GM10266 (cell line): ENCODE measurements around the gene MAP6D1.

Experiments used
- DNase-seq: peaks from one replicate; pipeline ENCODE4 v3.0.0; 2012; ENCODE audit errors: extremely low spot score
- TF ChIP-seq, protein P1 (sequence below): IDR thresholded peaks from 2 replicates; pipeline ENCODE4 v1.5.1; 2012; ENCODE audit warnings: mild to moderate bottlenecking, low read depth; ENCODE audit not compliant: control insufficient read depth, insufficient read depth; ENCODE audit errors: missing control alignments

MAP6D1 gene

DNA sequence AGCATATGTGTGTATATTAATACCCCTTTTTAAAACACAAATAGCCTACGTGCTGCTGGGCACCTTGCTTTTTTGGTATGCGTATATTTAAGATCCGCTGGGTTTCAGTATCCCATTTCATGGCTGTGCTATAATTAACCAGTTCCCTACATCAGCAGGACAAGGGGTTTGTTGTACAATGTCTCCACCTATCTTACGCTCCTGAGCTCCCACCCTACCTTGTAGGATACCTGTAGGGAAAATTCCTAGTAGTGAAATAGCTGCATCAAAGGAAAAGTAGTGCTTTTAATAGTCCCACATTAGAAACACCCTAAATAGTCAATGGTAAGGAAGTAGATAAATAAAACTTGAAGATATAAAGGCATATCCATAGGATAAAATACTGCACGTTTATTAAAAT, 1.4 kb downstream of the MAP6D1 start:
- TF ChIP-seq, protein P1, sequence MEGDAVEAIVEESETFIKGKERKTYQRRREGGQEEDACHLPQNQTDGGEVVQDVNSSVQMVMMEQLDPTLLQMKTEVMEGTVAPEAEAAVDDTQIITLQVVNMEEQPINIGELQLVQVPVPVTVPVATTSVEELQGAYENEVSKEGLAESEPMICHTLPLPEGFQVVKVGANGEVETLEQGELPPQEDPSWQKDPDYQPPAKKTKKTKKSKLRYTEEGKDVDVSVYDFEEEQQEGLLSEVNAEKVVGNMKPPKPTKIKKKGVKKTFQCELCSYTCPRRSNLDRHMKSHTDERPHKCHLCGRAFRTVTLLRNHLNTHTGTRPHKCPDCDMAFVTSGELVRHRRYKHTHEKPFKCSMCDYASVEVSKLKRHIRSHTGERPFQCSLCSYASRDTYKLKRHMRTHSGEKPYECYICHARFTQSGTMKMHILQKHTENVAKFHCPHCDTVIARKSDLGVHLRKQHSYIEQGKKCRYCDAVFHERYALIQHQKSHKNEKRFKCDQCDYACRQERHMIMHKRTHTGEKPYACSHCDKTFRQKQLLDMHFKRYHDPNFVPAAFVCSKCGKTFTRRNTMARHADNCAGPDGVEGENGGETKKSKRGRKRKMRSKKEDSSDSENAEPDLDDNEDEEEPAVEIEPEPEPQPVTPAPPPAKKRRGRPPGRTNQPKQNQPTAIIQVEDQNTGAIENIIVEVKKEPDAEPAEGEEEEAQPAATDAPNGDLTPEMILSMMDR = no peak
- no peak for DNase-seq

DNA sequence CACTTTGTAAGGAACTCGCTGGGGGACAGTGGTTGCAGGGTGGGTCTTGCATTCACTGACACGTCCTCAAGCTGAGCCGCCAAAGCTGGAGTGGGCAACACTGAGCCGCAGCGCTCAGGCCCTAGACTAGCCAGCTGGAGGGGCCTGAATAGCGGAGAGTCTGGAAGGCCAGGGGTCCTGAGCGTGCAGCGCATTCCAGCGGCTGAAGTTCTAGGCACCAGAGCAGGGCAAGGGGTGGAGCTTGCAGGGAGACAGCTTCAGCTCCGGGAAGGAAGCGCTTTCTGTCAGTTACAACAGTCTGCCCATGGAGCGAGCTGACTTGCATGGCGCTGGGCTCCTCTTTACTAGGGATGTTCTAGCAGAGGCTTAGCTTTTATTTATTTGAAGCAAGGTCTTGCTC, 2.7 kb downstream of the MAP6D1 start:
- TF ChIP-seq, protein P1 = no peak
- DNase-seq = no peak

DNA sequence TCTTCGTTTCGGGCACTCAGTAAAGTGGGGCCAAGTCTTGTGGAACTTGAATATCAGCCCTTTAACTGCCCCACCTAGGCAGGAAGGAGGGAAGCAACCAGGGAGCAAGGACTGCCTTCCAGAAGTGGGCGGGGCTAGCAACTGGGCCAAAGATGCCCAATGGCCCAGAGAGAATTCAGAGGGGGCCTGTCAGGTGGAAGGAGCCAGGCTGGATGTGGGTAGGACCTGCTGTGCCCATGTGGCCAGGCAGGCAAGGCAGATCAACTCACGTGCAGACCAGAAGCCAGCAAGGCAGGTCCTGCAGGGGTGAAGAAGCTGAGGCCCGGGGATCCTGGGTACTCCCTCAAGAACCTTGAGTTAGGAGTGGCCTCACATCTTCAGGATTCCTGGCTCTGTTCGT, 5.5 kb downstream of the MAP6D1 start:
- DNase-seq = no peak
- TF ChIP-seq, protein P1 = no peak

- TF ChIP-seq, protein P1 = no peak
- no peak for DNase-seq
These were observed 6.4 kb downstream of the MAP6D1 start for GRCh38 chr3:183818706-183819624.

GRCh38 chr3:183818041-183818620, 7.2 kb downstream of the MAP6D1 start:
- TF ChIP-seq, protein P1 = no peak
- no peak for DNase-seq

DNA sequence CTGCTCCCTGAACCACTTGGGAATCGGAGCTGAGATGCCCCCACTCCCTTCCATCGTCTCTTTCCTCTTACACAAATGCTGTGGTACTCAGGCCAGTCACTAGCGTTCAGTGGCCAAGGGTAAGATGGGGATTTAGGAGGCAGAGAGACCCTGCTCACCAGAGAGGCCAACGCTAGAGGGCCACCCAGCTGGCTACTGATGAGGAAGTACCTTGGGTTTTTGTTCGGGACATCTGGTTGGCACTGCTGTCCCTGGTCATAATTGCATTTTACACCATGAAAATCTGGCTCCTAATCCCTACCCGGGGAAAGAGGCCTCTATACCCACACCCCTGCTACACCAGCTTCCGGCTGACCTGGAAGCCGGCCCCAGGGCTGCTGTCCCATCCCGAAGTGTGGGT, 7.7 kb downstream of the MAP6D1 start:
- no peak for DNase-seq
- TF ChIP-seq, protein P1 = no peak
